PC-3 (cell line): ENCODE measurements around the gene NAGS.

Experiments
- EZH2 ChIP-seq: fragments of 300-600 bp; sonication (generic); IDR thresholded peaks from one replicate; pipeline ENCODE4 v1.6.1; 2017; ENCODE audit warnings: antibody characterized with exemption, mild to moderate bottlenecking, low read length; ENCODE audit not compliant: unreplicated experiment
- EZH2phosphoT487 ChIP-seq: fragments of 300-600 bp; sonication (generic); IDR thresholded peaks from 2 replicates; pipeline ENCODE4 v1.6.1; 2018; ENCODE audit warnings: mild to moderate bottlenecking, antibody characterized with exemption, low read length, borderline replicate concordance
- TF ChIP-seq, protein P1 (sequence below): fragments of 300-600 bp; sonication (generic); conservative IDR thresholded peaks from 2 replicates; pipeline ENCODE4 v1.5.1; 2017; ENCODE audit warnings: antibody characterized with exemption, low read depth, mild to moderate bottlenecking, low read length

DNA sequence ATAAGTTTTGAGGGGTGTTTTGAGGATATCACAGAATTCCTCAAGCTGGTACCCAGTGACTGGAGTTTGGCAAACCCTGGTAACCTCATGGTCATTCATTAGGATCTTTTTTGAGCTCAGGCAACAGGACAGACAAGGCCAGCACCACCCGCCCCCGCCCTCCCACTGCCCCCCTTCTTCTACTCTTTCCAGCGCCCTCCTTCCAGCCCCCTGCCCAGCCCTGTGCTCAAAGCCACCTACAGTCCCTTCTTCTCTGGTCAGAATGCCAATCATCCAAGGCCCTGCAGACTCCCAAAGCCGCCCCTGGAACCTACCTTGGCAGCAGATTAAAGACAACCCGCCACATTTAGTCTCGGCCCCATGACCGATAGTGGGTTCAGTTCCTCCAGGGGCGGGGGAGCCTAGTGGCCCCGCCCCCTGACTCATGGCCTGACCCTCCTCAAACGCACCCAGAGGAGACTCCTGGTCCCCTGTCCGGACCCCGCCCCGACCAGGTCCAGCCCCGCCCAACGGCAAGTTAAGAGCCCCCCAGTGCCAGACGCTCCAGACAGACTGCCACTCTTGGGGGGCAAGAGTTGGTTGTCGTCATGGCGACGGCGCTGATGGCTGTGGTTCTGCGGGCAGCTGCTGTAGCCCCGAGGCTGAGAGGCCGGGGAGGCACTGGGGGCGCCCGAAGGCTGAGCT is at the start of gene NAGS:
- TF ChIP-seq, protein P1, sequence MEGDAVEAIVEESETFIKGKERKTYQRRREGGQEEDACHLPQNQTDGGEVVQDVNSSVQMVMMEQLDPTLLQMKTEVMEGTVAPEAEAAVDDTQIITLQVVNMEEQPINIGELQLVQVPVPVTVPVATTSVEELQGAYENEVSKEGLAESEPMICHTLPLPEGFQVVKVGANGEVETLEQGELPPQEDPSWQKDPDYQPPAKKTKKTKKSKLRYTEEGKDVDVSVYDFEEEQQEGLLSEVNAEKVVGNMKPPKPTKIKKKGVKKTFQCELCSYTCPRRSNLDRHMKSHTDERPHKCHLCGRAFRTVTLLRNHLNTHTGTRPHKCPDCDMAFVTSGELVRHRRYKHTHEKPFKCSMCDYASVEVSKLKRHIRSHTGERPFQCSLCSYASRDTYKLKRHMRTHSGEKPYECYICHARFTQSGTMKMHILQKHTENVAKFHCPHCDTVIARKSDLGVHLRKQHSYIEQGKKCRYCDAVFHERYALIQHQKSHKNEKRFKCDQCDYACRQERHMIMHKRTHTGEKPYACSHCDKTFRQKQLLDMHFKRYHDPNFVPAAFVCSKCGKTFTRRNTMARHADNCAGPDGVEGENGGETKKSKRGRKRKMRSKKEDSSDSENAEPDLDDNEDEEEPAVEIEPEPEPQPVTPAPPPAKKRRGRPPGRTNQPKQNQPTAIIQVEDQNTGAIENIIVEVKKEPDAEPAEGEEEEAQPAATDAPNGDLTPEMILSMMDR, result no peak
- no peak for TF ChIP-seq EZH2
- no peak for TF ChIP-seq EZH2phosphoT487
